Endodermal cell (in vitro differentiated cells): ENCODE data around the gene NHEJ1. TPM values are rescaled to one million over a fixed set of nuclear protein-coding genes. Genes with fewer than 3 reads are reported as not detected.

Experiments used
- DNase-seq: peaks from one replicate; pipeline ENCODE4 v3.0.0-alpha.2; 2017
- H3K27ac ChIP-seq: 2 replicates; pipeline ENCODE4 v1.5.1; 2013; ENCODE audit warnings: mild to moderate bottlenecking, low read depth, low read length, moderate library complexity
- H3K27me3 ChIP-seq: 2 replicates; pipeline ENCODE4 v1.6.1; 2013; ENCODE audit warnings: mild to moderate bottlenecking, low read length, moderate library complexity; ENCODE audit not compliant: insufficient read depth, control insufficient read depth, poor library complexity, severe bottlenecking
- H3K36me3 ChIP-seq: 2 replicates; pipeline ENCODE4 v1.7.0; 2013; ENCODE audit warnings: mild to moderate bottlenecking, low read length, moderate library complexity; ENCODE audit not compliant: control insufficient read depth, insufficient read depth
- H3K4me1 ChIP-seq: one replicate; pipeline ENCODE4 v1.7.0; 2013; ENCODE audit warnings: low read length; ENCODE audit not compliant: control insufficient read depth, insufficient read depth
- H3K4me3 ChIP-seq: 2 replicates; pipeline ENCODE4 v1.5.1; 2013; ENCODE audit warnings: mild to moderate bottlenecking, low read length, moderate library complexity
- H3K9ac ChIP-seq: 2 replicates; pipeline ENCODE4 v1.6.1; 2013; ENCODE audit warnings: mild to moderate bottlenecking, low read length, moderate library complexity; ENCODE audit not compliant: poor library complexity, severe bottlenecking; ENCODE audit errors: extremely low read depth
- H3K9me3 ChIP-seq: 2 replicates; pipeline ENCODE4 v1.6.1; 2013; ENCODE audit warnings: mild to moderate bottlenecking, low read length, moderate library complexity; ENCODE audit not compliant: control insufficient read depth
- H3K27ac Mint-ChIP-seq: 2 replicates; pipeline ENCODE4 v1.8.0; 2020; ENCODE audit warnings: mixed read lengths
- H3K27me3 Mint-ChIP-seq: 2 replicates; pipeline ENCODE4 v1.8.0; 2021; ENCODE audit warnings: mild to moderate bottlenecking, mixed read lengths; ENCODE audit not compliant: insufficient read depth
- H3K36me3 Mint-ChIP-seq: 2 replicates; pipeline ENCODE4 v1.8.0; 2020; ENCODE audit warnings: low read depth, mixed read lengths
- H3K4me1 Mint-ChIP-seq: 2 replicates; pipeline ENCODE4 v1.8.0; 2020; ENCODE audit warnings: mixed read lengths
- H3K4me3 Mint-ChIP-seq: 2 replicates; pipeline ENCODE4 v1.8.0; 2020; ENCODE audit warnings: mild to moderate bottlenecking, moderate library complexity, mixed read lengths
- H3K9me3 Mint-ChIP-seq: 2 replicates; pipeline ENCODE4 v1.8.0; 2020; ENCODE audit warnings: mild to moderate bottlenecking, mixed read lengths
- WGBS, 2 experiments: methylation state at CpG; one replicate each; pipeline versions ENCODE4 v1.1.5 to v1.1.7; 2013; ENCODE audit warnings: missing lambda C conversion rate in 2 of 2, mixed read lengths in 1 of 2; ENCODE audit not compliant: insufficient coverage in 1 of 2, insufficient read length in 1 of 2; 5-methylcytosine and 5-hydroxymethylcytosine counted together
- total RNA-seq, 2 donors: library from RNA; stranded (reverse); fragmentation: NEBNext Ultra II Directional in 1 of 2; extraction: Animal tissue kit (Norgen Biotek cat#: 25700) in 1 of 2; gene quantifications; 2 replicates in 1 of 2; 3 replicates in 1 of 2; pipeline ENCODE4 v1.2.1, GENCODE V29; 2021
- TF ChIP-seq, protein P1 (sequence below): fragments of 200-600 bp; sonication (generic); conservative IDR thresholded peaks from 2 replicates; pipeline ENCODE4 v1.5.0; 2021; ENCODE audit warnings: antibody characterized with exemption, mild to moderate bottlenecking

NHEJ1 gene
- total RNA-seq, 2 donors from 2014 or later, result 16.2 to 27.4 TPM

DNA sequence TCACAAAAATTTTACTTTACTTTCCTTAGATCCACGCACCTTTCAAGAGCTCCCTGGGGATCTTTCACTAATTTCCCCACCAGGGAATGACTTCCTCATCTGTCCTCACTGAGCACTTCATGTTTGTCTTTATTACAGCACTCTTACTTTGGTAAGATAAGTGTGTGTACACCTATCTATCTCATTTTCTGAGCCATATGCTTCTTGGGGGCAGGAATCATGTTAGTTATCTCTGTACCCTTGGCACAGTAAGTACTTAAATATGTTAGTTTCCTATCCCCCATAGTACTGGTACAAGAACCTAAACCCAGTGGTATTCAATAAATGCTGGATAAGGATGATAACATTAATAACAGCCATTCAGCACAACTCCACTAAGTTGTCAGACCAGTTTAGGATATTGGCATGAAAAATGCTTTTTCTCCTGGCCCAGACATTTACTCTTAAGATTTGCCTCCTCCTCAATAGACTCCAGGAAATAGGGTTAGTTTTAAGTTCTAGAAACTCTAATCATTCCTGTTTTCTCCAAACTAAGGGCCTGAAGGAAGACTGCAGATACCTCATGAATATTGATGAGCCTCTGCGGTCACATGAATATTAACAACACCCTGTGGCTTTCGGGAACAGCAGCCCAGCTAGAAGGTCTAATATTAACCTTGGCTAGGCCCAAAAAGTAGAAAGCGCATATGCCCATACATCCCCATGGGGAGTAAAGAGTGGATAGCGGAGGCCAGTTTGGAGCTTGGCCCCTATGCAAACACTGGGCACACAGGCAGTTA, 38.2 kb downstream of the NHEJ1 start:
- H3K27ac ChIP-seq, result peak overlapping the region; percentile 32
- H3K9ac ChIP-seq, result no peak overlapping the region
- 89 to 93% methylated on average over 5 of the region's 5 CpGs for WGBS, 2 experiments
- no peak overlapping the region for H3K4me3 ChIP-seq
- peaks cover 22% of the 10 kb centered on the region for H3K4me1 ChIP-seq
- Mint-ChIP-seq H3K9me3 (no peaks in the 10 kb centered on the region), H3K4me3 (no peak overlapping the region), H3K27me3 (no peaks in the 10 kb centered on the region), H3K4me1 (peaks cover 68% of the 10 kb centered on the region), H3K36me3 (no peaks in the 10 kb centered on the region), H3K27ac (no peak overlapping the region)
- TF ChIP-seq, protein P1, sequence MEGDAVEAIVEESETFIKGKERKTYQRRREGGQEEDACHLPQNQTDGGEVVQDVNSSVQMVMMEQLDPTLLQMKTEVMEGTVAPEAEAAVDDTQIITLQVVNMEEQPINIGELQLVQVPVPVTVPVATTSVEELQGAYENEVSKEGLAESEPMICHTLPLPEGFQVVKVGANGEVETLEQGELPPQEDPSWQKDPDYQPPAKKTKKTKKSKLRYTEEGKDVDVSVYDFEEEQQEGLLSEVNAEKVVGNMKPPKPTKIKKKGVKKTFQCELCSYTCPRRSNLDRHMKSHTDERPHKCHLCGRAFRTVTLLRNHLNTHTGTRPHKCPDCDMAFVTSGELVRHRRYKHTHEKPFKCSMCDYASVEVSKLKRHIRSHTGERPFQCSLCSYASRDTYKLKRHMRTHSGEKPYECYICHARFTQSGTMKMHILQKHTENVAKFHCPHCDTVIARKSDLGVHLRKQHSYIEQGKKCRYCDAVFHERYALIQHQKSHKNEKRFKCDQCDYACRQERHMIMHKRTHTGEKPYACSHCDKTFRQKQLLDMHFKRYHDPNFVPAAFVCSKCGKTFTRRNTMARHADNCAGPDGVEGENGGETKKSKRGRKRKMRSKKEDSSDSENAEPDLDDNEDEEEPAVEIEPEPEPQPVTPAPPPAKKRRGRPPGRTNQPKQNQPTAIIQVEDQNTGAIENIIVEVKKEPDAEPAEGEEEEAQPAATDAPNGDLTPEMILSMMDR, result no peak
- H3K27me3 ChIP-seq, result no peaks in the 10 kb centered on the region
- no peaks in the 10 kb centered on the region for H3K36me3 ChIP-seq
- H3K9me3 ChIP-seq, result no peaks in the 10 kb centered on the region
- DNase-seq, result no peak

DNA sequence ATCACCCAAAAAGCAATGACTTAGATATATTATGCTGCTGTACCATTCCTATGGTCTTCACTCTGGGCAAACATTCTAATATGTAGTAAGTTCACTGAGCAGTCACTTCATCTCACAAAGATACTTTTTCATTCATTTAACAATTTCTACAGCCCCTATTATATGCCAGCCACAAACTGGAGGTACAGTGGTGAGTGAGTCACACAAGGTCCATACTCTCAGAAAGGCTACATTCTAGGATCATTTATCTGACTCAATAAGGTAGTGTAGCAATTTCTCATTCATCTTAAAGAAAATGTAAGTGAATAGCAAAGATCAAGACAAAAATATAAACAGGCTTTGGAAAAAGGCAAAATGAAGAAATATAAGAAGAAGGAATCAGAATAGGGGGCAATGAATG, 40.5 kb downstream of the NHEJ1 start:
- no peaks in the 10 kb centered on the region for H3K27me3 Mint-ChIP-seq
- no peak overlapping the region for H3K27ac Mint-ChIP-seq
- no peak for DNase-seq

DNA sequence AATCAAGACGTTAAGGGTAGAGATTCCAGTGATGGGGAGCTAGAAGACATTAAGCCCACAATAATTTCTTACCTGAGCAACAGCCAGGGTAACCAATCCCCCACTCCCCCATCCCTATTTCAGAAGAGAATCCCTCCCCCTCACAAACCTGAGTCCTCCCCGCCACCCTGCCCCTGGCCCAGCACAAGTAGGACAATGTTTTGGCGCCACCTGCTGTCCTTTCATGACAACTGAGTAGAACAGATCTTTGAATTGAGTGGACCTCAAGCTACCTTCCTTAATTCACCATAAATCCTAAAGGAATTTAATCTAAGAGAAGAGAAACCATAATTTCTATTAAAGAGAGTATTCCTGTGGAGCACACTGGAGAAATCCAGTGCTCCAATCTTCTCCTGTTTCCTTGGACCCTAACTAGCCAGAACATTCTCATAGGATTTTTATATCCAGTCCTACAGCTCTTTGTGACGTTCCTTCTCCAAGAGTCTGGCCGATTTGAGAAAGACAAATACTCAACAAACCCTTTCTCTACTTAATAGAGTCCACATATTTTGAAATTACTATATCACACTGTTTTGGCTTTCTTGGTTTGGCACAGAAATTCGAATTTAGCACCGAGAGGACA, 41.1 kb downstream of the NHEJ1 start:
- H3K27me3 Mint-ChIP-seq, result no peaks in the 10 kb centered on the region
- no peaks in the 10 kb centered on the region for H3K9me3 Mint-ChIP-seq
- Histone ChIP-seq H3K9ac (no peak overlapping the region), H3K4me3 (no peak overlapping the region), H3K9me3 (no peaks in the 10 kb centered on the region), H3K36me3 (no peaks in the 10 kb centered on the region), H3K27me3 (no peaks in the 10 kb centered on the region), H3K4me1 (peaks cover 9% of the 10 kb centered on the region), H3K27ac (no peak overlapping the region)
- 59 to 61% methylated on average over 6 to 7 of the region's 7 CpGs for WGBS, 2 experiments
- H3K27ac Mint-ChIP-seq, result no peak overlapping the region
- peak; percentile 91 for DNase-seq
- peaks cover 54% of the 10 kb centered on the region for H3K4me1 Mint-ChIP-seq
- no peak overlapping the region for H3K4me3 Mint-ChIP-seq
- H3K36me3 Mint-ChIP-seq, result no peaks in the 10 kb centered on the region
- TF ChIP-seq, protein P1, result peak; percentile 89

More for the DNA sequence above, 40.5 kb downstream of the NHEJ1 start:
- no peaks in the 10 kb centered on the region for H3K9me3 ChIP-seq
- TF ChIP-seq, protein P1, result no peak
- no peak overlapping the region for H3K4me3 ChIP-seq
- H3K9ac ChIP-seq, result no peak overlapping the region
- H3K27me3 ChIP-seq, result no peaks in the 10 kb centered on the region
- Mint-ChIP-seq H3K4me3 (no peak overlapping the region), H3K36me3 (no peaks in the 10 kb centered on the region), H3K4me1 (peaks cover 60% of the 10 kb centered on the region), H3K9me3 (no peaks in the 10 kb centered on the region)
- no peaks in the 10 kb centered on the region for H3K36me3 ChIP-seq
- H3K4me1 ChIP-seq, result peaks cover 10% of the 10 kb centered on the region
- no peak overlapping the region for H3K27ac ChIP-seq
